Measurements from ENCODE around the gene DLGAP4. TPM values are rescaled to one million over a fixed set of nuclear protein-coding genes. Genes with fewer than 3 reads are reported as not detected.

Gene DLGAP4
- total RNA-seq, 1 donor = 18.1 TPM

DNA sequence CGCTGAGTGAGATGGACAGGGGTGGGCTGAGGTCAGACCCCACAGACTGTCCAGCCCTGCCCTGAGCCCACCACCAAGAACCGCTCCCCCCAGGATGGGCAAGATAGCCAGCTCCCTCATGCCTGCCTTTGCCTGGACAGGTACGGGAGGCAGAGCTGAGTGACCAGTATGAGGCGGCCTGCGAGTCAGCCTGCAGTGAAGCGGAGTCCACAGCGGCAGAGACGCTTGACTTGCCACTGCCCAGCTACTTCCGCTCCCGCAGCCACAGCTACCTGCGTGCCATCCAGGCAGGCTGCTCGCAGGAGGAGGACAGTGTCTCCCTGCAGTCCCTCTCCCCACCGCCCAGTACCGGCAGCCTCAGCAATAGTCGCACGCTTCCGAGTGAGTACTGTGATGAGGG lies 140.4 kb downstream of the DLGAP4 start:
- TF ChIP-seq, protein P1, sequence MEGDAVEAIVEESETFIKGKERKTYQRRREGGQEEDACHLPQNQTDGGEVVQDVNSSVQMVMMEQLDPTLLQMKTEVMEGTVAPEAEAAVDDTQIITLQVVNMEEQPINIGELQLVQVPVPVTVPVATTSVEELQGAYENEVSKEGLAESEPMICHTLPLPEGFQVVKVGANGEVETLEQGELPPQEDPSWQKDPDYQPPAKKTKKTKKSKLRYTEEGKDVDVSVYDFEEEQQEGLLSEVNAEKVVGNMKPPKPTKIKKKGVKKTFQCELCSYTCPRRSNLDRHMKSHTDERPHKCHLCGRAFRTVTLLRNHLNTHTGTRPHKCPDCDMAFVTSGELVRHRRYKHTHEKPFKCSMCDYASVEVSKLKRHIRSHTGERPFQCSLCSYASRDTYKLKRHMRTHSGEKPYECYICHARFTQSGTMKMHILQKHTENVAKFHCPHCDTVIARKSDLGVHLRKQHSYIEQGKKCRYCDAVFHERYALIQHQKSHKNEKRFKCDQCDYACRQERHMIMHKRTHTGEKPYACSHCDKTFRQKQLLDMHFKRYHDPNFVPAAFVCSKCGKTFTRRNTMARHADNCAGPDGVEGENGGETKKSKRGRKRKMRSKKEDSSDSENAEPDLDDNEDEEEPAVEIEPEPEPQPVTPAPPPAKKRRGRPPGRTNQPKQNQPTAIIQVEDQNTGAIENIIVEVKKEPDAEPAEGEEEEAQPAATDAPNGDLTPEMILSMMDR (IDR thresholded peaks at IDR 0.05; ENCODE audit: extremely low read depth, low read depth, low read length) = no peak
- Histone ChIP-seq H3K36me3 (ENCODE audit: insufficient read depth, low read length) (no peaks in the 10 kb centered on the region), H2AFZ (ENCODE audit: low read length) (no peak overlapping the region), H3K4me2 (ENCODE audit: insufficient read depth, low read length) (no peak overlapping the region), H3K4me3 (ENCODE audit: insufficient read depth, low read length) (no peak overlapping the region), H3K9me3 (ENCODE audit: low read depth, low read length) (no peaks in the 10 kb centered on the region), H3K27me3 (ENCODE audit: insufficient read depth, low read length) (peaks cover 3% of the 10 kb centered on the region), H3K27ac (ENCODE audit: low read depth, low read length) (no peak overlapping the region), H3K4me1 (ENCODE audit: insufficient read depth, low read length) (no peaks in the 10 kb centered on the region), H3K79me2 (ENCODE audit: insufficient read depth, low read length) (no peaks in the 10 kb centered on the region), H4K20me1 (ENCODE audit: insufficient read depth, low read length) (no peaks in the 10 kb centered on the region)
- no peak for DNase-seq (ENCODE audit: insufficient read length, low spot score, missing footprints)

GRCh38 chr20:36447101-36447500 lies 141.0 kb downstream of the DLGAP4 start:
- Histone ChIP-seq H2AFZ (ENCODE audit: low read length) (no peak overlapping the region), H3K4me2 (ENCODE audit: insufficient read depth, low read length) (no peak overlapping the region), H3K27me3 (ENCODE audit: insufficient read depth, low read length) (peaks cover 3% of the 10 kb centered on the region), H3K4me3 (ENCODE audit: insufficient read depth, low read length) (no peak overlapping the region), H3K27ac (ENCODE audit: low read depth, low read length) (no peak overlapping the region), H3K36me3 (ENCODE audit: insufficient read depth, low read length) (no peaks in the 10 kb centered on the region), H3K4me1 (ENCODE audit: insufficient read depth, low read length) (no peaks in the 10 kb centered on the region), H4K20me1 (ENCODE audit: insufficient read depth, low read length) (no peaks in the 10 kb centered on the region), H3K79me2 (ENCODE audit: insufficient read depth, low read length) (no peaks in the 10 kb centered on the region), H3K9me3 (ENCODE audit: low read depth, low read length) (no peaks in the 10 kb centered on the region)
- no peak for DNase-seq (ENCODE audit: insufficient read length, low spot score, missing footprints)
- TF ChIP-seq, protein P1 (IDR thresholded peaks at IDR 0.05; ENCODE audit: extremely low read depth, low read depth, low read length) = no peak

DNA sequence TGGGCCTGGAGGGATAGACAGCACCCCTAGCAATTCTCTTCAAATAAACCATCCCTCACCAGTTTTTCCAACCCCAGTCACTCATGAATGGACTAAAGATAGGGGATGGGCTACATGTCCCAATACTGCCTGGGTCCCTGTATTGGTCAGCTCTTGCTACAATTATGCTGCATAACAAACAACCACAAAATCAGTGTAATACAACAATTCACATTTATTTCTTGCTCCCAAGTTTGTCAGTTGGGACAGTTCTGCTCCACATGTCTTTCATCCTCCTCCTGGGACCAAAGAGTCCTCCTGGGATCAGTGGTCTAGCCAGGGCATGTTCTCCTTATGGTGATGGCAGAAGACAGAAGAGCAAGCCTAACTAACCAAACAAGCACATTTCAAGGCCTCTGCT lies 143.5 kb downstream of the DLGAP4 start:
- Histone ChIP-seq H3K4me2 (ENCODE audit: insufficient read depth, low read length) (no peak overlapping the region), H3K4me3 (ENCODE audit: insufficient read depth, low read length) (no peak overlapping the region), H2AFZ (ENCODE audit: low read length) (no peak overlapping the region), H4K20me1 (ENCODE audit: insufficient read depth, low read length) (peaks cover 3% of the 10 kb centered on the region), H3K27ac (ENCODE audit: low read depth, low read length) (no peak overlapping the region), H3K36me3 (ENCODE audit: insufficient read depth, low read length) (no peaks in the 10 kb centered on the region), H3K27me3 (ENCODE audit: insufficient read depth, low read length) (peaks cover 3% of the 10 kb centered on the region), H3K9me3 (ENCODE audit: low read depth, low read length) (no peaks in the 10 kb centered on the region), H3K4me1 (ENCODE audit: insufficient read depth, low read length) (peaks cover 2% of the 10 kb centered on the region), H3K79me2 (ENCODE audit: insufficient read depth, low read length) (no peaks in the 10 kb centered on the region)
- TF ChIP-seq, protein P1 (IDR thresholded peaks at IDR 0.05; ENCODE audit: extremely low read depth, low read depth, low read length) = no peak
- no peak for DNase-seq (ENCODE audit: insufficient read length, low spot score, missing footprints)

DNA sequence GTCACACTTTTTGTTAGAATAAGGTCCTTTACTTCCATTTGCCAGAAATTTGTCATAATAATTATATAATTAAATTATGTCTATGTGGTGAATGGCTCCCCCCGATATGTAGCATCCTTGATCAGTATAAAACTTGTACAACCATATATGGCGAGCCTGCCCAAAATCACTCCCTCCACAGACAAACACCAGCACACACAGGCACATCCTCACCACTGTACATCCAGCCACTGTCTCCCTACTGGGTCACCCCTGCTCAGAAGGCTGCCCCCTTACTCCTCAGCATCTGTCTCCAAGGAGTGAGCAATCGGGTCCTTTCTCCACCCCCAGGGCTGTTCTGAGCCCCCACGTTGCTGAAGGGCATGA lies 148.2 kb downstream of the DLGAP4 start:
- peaks cover 3% of the 10 kb centered on the region for H4K20me1 ChIP-seq (ENCODE audit: insufficient read depth, low read length)
- H3K4me2 ChIP-seq (ENCODE audit: insufficient read depth, low read length) = no peak overlapping the region
- TF ChIP-seq, protein P1 (IDR thresholded peaks at IDR 0.05; ENCODE audit: extremely low read depth, low read depth, low read length) = no peak
- no peaks in the 10 kb centered on the region for H3K9me3 ChIP-seq (ENCODE audit: low read depth, low read length)
- no peak overlapping the region for H3K4me3 ChIP-seq (ENCODE audit: insufficient read depth, low read length)
- no peaks in the 10 kb centered on the region for H3K27me3 ChIP-seq (ENCODE audit: insufficient read depth, low read length)
- no peaks in the 10 kb centered on the region for H3K36me3 ChIP-seq (ENCODE audit: insufficient read depth, low read length)
- DNase-seq (ENCODE audit: insufficient read length, low spot score, missing footprints) = no peak
- peak overlapping the region; percentile 41 for H2AFZ ChIP-seq (ENCODE audit: low read length)
- H3K27ac ChIP-seq (ENCODE audit: low read depth, low read length) = no peak overlapping the region
- no peaks in the 10 kb centered on the region for H3K79me2 ChIP-seq (ENCODE audit: insufficient read depth, low read length)
- peaks cover 6% of the 10 kb centered on the region for H3K4me1 ChIP-seq (ENCODE audit: insufficient read depth, low read length)

Data from osteoblast (primary cell).